Neural crest cell (in vitro differentiated cells): ENCODE measurements around the gene PPP2R2B. TPM values are rescaled to one million over a fixed set of nuclear protein-coding genes. Genes with fewer than 3 reads are reported as not detected.

Experiments used
- DNase-seq: peaks from one replicate; pipeline ENCODE4 v3.0.0; 2021; ENCODE audit warnings: low read depth, mixed read lengths, low spot score
- H3K27ac Mint-ChIP-seq: one replicate; pipeline ENCODE4 v1.8.0; 2021; ENCODE audit warnings: mild to moderate bottlenecking, mixed read lengths; ENCODE audit not compliant: unreplicated experiment
- H3K27me3 Mint-ChIP-seq: 2 replicates; pipeline ENCODE4 v1.8.0; 2021; ENCODE audit warnings: low read depth, mild to moderate bottlenecking, mixed read lengths
- H3K36me3 Mint-ChIP-seq: 2 replicates; pipeline ENCODE4 v1.8.0; 2021; ENCODE audit warnings: low read depth, mild to moderate bottlenecking, mixed read lengths
- H3K4me1 Mint-ChIP-seq: 2 replicates; pipeline ENCODE4 v1.8.0; 2021; ENCODE audit warnings: mixed read lengths
- H3K4me3 Mint-ChIP-seq: one replicate; pipeline ENCODE4 v1.8.0; 2021; ENCODE audit warnings: mild to moderate bottlenecking, mixed read lengths
- H3K9me3 Mint-ChIP-seq: 2 replicates; pipeline ENCODE4 v1.8.0; 2021; ENCODE audit warnings: mixed read lengths
- CTCF ChIP-seq: fragments of 200-600 bp; sonication (generic); conservative IDR thresholded peaks from 2 replicates; pipeline ENCODE4 v1.5.0; 2021; ENCODE audit warnings: antibody characterized with exemption, mild to moderate bottlenecking
- total RNA-seq: library from RNA; stranded (reverse); gene quantifications from 2 replicates; pipeline ENCODE4 v1.2.1, GENCODE V29; 2021

The PPP2R2B gene
- total RNA-seq, 1 donor from 2014 or later = 4.9 TPM

- Mint-ChIP-seq H3K4me3 (no peak overlapping the region), H3K27me3 (no peaks in the 10 kb centered on the region), H3K4me1 (peaks cover 5% of the 10 kb centered on the region), H3K27ac (no peak overlapping the region), H3K9me3 (no peaks in the 10 kb centered on the region), H3K36me3 (no peaks in the 10 kb centered on the region)
- no peak for DNase-seq
- TF ChIP-seq CTCF = no peak
Observed at GRCh38 chr5:146849694-146850303, 28.8 kb downstream of the PPP2R2B start.

- Mint-ChIP-seq H3K4me1 (peaks cover 5% of the 10 kb centered on the region), H3K27ac (no peak overlapping the region), H3K9me3 (no peaks in the 10 kb centered on the region), H3K36me3 (no peaks in the 10 kb centered on the region), H3K4me3 (no peak overlapping the region), H3K27me3 (no peaks in the 10 kb centered on the region)
- no peak for TF ChIP-seq CTCF
- DNase-seq = no peak
Observed at GRCh38 chr5:146848133-146848532, 30.4 kb downstream of the PPP2R2B start.

- H3K4me1 Mint-ChIP-seq = no peaks in the 10 kb centered on the region
- no peaks in the 10 kb centered on the region for H3K9me3 Mint-ChIP-seq
- no peak for DNase-seq
- H3K27me3 Mint-ChIP-seq = no peaks in the 10 kb centered on the region
- no peak overlapping the region for H3K4me3 Mint-ChIP-seq
- TF ChIP-seq CTCF = no peak
- no peaks in the 10 kb centered on the region for H3K36me3 Mint-ChIP-seq
- H3K27ac Mint-ChIP-seq = no peak overlapping the region
Observed at GRCh38 chr5:146840016-146840415, 38.5 kb downstream of the PPP2R2B start.

GRCh38 chr5:146836226-146836842 lies 42.2 kb downstream of the PPP2R2B start:
- Mint-ChIP-seq H3K27ac (no peak overlapping the region), H3K36me3 (no peaks in the 10 kb centered on the region), H3K4me1 (no peaks in the 10 kb centered on the region)

GRCh38 chr5:146832985-146833732 lies 45.4 kb downstream of the PPP2R2B start:
- no peaks in the 10 kb centered on the region for H3K36me3 Mint-ChIP-seq
- no peak for DNase-seq
- no peak for TF ChIP-seq CTCF
- no peak overlapping the region for H3K27ac Mint-ChIP-seq
- H3K9me3 Mint-ChIP-seq = no peaks in the 10 kb centered on the region
- H3K4me1 Mint-ChIP-seq = no peaks in the 10 kb centered on the region
- H3K27me3 Mint-ChIP-seq = no peaks in the 10 kb centered on the region
- H3K4me3 Mint-ChIP-seq = no peak overlapping the region

More at GRCh38 chr5:146836226-146836842, 42.2 kb downstream of the PPP2R2B start:
- Mint-ChIP-seq H3K9me3 (no peaks in the 10 kb centered on the region), H3K27me3 (no peaks in the 10 kb centered on the region), H3K4me3 (no peak overlapping the region)
- no peak for TF ChIP-seq CTCF
- no peak for DNase-seq
